ENCODE measurements around the gene ITGA2. TPM values are rescaled to one million over a fixed set of nuclear protein-coding genes. Genes with fewer than 3 reads are reported as not detected.
A peak's percentile ranks its signal among the peaks of the same experiment; 100 is the strongest.

ITGA2 gene
- total RNA-seq, 4 donors from 2014 or later: 1.5 to 10.1 (median 8.7) TPM

- H3K27me3 ChIP-seq: no peaks in the 10 kb centered on the region
- no peaks in the 10 kb centered on the region for H3K9me3 ChIP-seq
- in situ Hi-C loops (cut with MboI; ENCODE audit: low pct_ligation_motif_present in 1 of 4, low pct_unique_long_range_greater_than_20kb in 1 of 4, low sequenced_read_pairs in 3 of 4): no loop called here
- no peak for DNase-seq
- H3K27ac ChIP-seq: peak overlapping the region in 3 of 4 donors; percentile 55 to 65 (median 58)
- intact Hi-C loops (cut with DNase I; ENCODE audit: low total_unique reads): no loop called here
- no peaks in the 10 kb centered on the region for H3K36me3 ChIP-seq
- H3K4me3 ChIP-seq: no peak overlapping the region
- peaks cover 0 to 21% (median 12%) of the 10 kb centered on the region in 4 donors for H3K4me1 ChIP-seq
- TF ChIP-seq EP300 (IDR thresholded peaks at IDR 0.05; ENCODE audit: low read depth) (no peak), POLR2AphosphoS5 (IDR thresholded peaks at IDR 0.05) (no peak), CTCF (IDR thresholded peaks at IDR 0.05) (no peak), POLR2A (IDR thresholded peaks at IDR 0.05) (no peak)
- WGBS, 2 donors (ENCODE audit: low coverage in 1 of 2): 63 to 73% methylated on average over 2 of the region's 2 CpGs
Measured at GRCh38 chr5:52998552-52999313, 9.6 kb downstream of the ITGA2 start.

GRCh38 chr5:52999344-52999949 lies 10.3 kb downstream of the ITGA2 start:
- Histone ChIP-seq H3K4me3 (no peak overlapping the region), H3K9me3 (no peaks in the 10 kb centered on the region), H3K27me3 (no peaks in the 10 kb centered on the region), H3K4me1 (peaks cover 0 to 21% (median 12%) of the 10 kb centered on the region in 4 donors), H3K27ac (no peak overlapping the region), H3K36me3 (no peaks in the 10 kb centered on the region)
- intact Hi-C loops (cut with DNase I; ENCODE audit: low total_unique reads): no loop called here
- TF ChIP-seq POLR2A (IDR thresholded peaks at IDR 0.05): no peak
- TF ChIP-seq POLR2AphosphoS5 (IDR thresholded peaks at IDR 0.05): no peak
- TF ChIP-seq EP300 (IDR thresholded peaks at IDR 0.05; ENCODE audit: low read depth): no peak
- no peak for TF ChIP-seq CTCF (IDR thresholded peaks at IDR 0.05)
- in situ Hi-C loops (cut with MboI; ENCODE audit: low pct_ligation_motif_present in 1 of 4, low pct_unique_long_range_greater_than_20kb in 1 of 4, low sequenced_read_pairs in 3 of 4): no loop called here
- no peak for DNase-seq
- WGBS, 2 donors (ENCODE audit: low coverage in 1 of 2): 59 to 67% methylated on average over 1 of the region's 1 CpG

- 80 to 89% methylated on average over 1 to 4 of the region's 4 CpGs for WGBS, 2 donors (ENCODE audit: low coverage in 1 of 2)
- no peak for DNase-seq
- Histone ChIP-seq H3K27me3 (no peaks in the 10 kb centered on the region), H3K9me3 (no peaks in the 10 kb centered on the region), H3K4me1 (peaks cover 0 to 16% (median 8%) of the 10 kb centered on the region in 4 donors), H3K27ac (no peak overlapping the region), H3K36me3 (no peaks in the 10 kb centered on the region), H3K4me3 (no peak overlapping the region)
- intact Hi-C loops (cut with DNase I; ENCODE audit: low total_unique reads) (no loop called here), in situ Hi-C loops (cut with MboI; ENCODE audit: low pct_ligation_motif_present in 1 of 4, low pct_unique_long_range_greater_than_20kb in 1 of 4, low sequenced_read_pairs in 3 of 4) (no loop called here)
- TF ChIP-seq POLR2A (IDR thresholded peaks at IDR 0.05): no peak
- no peak for TF ChIP-seq POLR2AphosphoS5 (IDR thresholded peaks at IDR 0.05)
- TF ChIP-seq CTCF (IDR thresholded peaks at IDR 0.05): no peak
- TF ChIP-seq EP300 (IDR thresholded peaks at IDR 0.05; ENCODE audit: low read depth): no peak
Measured at GRCh38 chr5:53001541-53001940, 12.4 kb downstream of the ITGA2 start.

- no peaks in the 10 kb centered on the region for H3K9me3 ChIP-seq
- WGBS, 2 donors (ENCODE audit: low coverage in 1 of 2): 67 to 86% methylated on average over 1 of the region's 1 CpG
Measured at GRCh38 chr5:53002491-53002890, 13.3 kb downstream of the ITGA2 start.

More at GRCh38 chr5:53002491-53002890, 13.3 kb downstream of the ITGA2 start:
- H3K4me3 ChIP-seq: no peak overlapping the region
- no peak for TF ChIP-seq CTCF (IDR thresholded peaks at IDR 0.05)
- TF ChIP-seq EP300 (IDR thresholded peaks at IDR 0.05; ENCODE audit: low read depth): no peak
- TF ChIP-seq POLR2AphosphoS5 (IDR thresholded peaks at IDR 0.05): no peak
- no peak for TF ChIP-seq POLR2A (IDR thresholded peaks at IDR 0.05)
- peaks cover 0 to 8% (median 5%) of the 10 kb centered on the region in 4 donors for H3K4me1 ChIP-seq
- H3K27me3 ChIP-seq: no peaks in the 10 kb centered on the region
- no peaks in the 10 kb centered on the region for H3K36me3 ChIP-seq
- no peak for DNase-seq
- intact Hi-C loops (cut with DNase I; ENCODE audit: low total_unique reads) (no loop called here), in situ Hi-C loops (cut with MboI; ENCODE audit: low pct_ligation_motif_present in 1 of 4, low pct_unique_long_range_greater_than_20kb in 1 of 4, low sequenced_read_pairs in 3 of 4) (no loop called here)
- H3K27ac ChIP-seq: no peak overlapping the region
